HepG2 (cell line): ENCODE data around the gene ZIC2. TPM values are rescaled to one million over a fixed set of nuclear protein-coding genes. Genes with fewer than 3 reads are reported as not detected.

Source experiments
- CEBPB ChIP-seq: IDR thresholded peaks from 2 replicates; pipeline ENCODE4 v1.6.1; 2011; ENCODE audit warnings: low read depth, low read length, improper control_type of control experiment, borderline replicate concordance
- FOXA1 ChIP-seq, 2 experiments: fragments of 450-650 bp in 1 of 2; sonication (generic) in 1 of 2; formaldehyde crosslinking in 1 of 2; IDR thresholded peaks; 2 replicates each; pipeline versions ENCODE4 v1.4.0 to v1.6.1; 2016 to 2020; ENCODE audit warnings: missing genetic modification reagents in 1 of 2
- FOXK1 ChIP-seq: sonication (generic); formaldehyde crosslinking; IDR thresholded peaks from 2 replicates; pipeline ENCODE4 v1.4.0; 2020; ENCODE audit warnings: low read depth, missing genetic modification reagents, borderline replicate concordance
- HNF4G ChIP-seq, 2 experiments: sonication (generic) in 1 of 2; formaldehyde crosslinking in 1 of 2; IDR thresholded peaks; 2 replicates each; pipeline versions ENCODE4 v1.4.0 to v1.6.1; 2011 to 2020; ENCODE audit warnings: borderline replicate concordance in 2 of 2, low read depth in 2 of 2, mild to moderate bottlenecking in 2 of 2, low read length in 1 of 2, missing genetic modification reagents in 1 of 2, moderate library complexity in 1 of 2
- NFIC ChIP-seq: IDR thresholded peaks from 2 replicates; pipeline ENCODE4 v1.6.1; 2012; ENCODE audit warnings: mild to moderate bottlenecking, low read length, inconsistent platforms
- PPARG ChIP-seq: conservative IDR thresholded peaks from 2 replicates; pipeline ENCODE4 v1.6.1; 2016; ENCODE audit warnings: missing biosample characterization, missing genetic modification reagents
- THAP11 ChIP-seq: IDR thresholded peaks from 2 replicates; pipeline ENCODE4 v1.6.1; 2016; ENCODE audit warnings: missing biosample characterization, missing genetic modification reagents
- UBTF ChIP-seq: sonication (generic); formaldehyde crosslinking; IDR thresholded peaks from 2 replicates; pipeline ENCODE4 v1.4.0; 2020; ENCODE audit warnings: mild to moderate bottlenecking, missing genetic modification reagents
- ZNF503 ChIP-seq: sonication (generic); formaldehyde crosslinking; IDR thresholded peaks from 2 replicates; pipeline ENCODE4 v1.4.0; 2020; ENCODE audit warnings: missing genetic modification reagents
- ZNF609 ChIP-seq: sonication (generic); formaldehyde crosslinking; IDR thresholded peaks from 2 replicates; pipeline ENCODE4 v1.4.0; 2020; ENCODE audit warnings: mild to moderate bottlenecking, missing genetic modification reagents, borderline replicate concordance
- ZSCAN25 ChIP-seq: sonication (generic); formaldehyde crosslinking; IDR thresholded peaks from 2 replicates; pipeline ENCODE4 v1.8.0; 2022; ENCODE audit warnings: mild to moderate bottlenecking, missing genetic modification reagents
- polyA plus RNA-seq, 8 experiments: library from polyadenylated mRNA; depleted of rRNA in 3 of 8; stranded (reverse) in 7 of 8; unstranded in 1 of 8; fragments of >200 nt; fragmentation: Illumina TruSeq in 4 of 8; extraction: Trizol in 4 of 8; gene quantifications; 2 replicates each; pipeline versions ENCODE4 v1.2.1 to v1.2.3, GENCODE V29; 2011 to 2016; ENCODE audit warnings: low read depth in 4 of 8, missing spikeins in 1 of 8, mixed read lengths in 1 of 8; ENCODE audit not compliant: insufficient read depth in 1 of 8
- total RNA-seq, 5 experiments: library from RNA; depleted of rRNA; stranded (reverse); fragments of >200 nt; fragmentation: Illumina TruSeq; extraction: Trizol; gene quantifications; 2 replicates each; pipeline ENCODE4 v1.2.3, GENCODE V29; 2016; ENCODE audit warnings: low read depth in 1 of 5
- TF ChIP-seq, protein P1 (sequence below): IDR thresholded peaks from 2 replicates; pipeline ENCODE4 v1.6.1; 2016; ENCODE audit warnings: mild to moderate bottlenecking, missing biosample characterization, missing genetic modification reagents
- TF ChIP-seq, protein P2 (sequence below): sonication (generic); formaldehyde crosslinking; IDR thresholded peaks from 2 replicates; pipeline ENCODE4 v1.4.0; 2020; ENCODE audit warnings: missing genetic modification reagents

ZIC2 gene
- total and polyA plus RNA-seq, 2 of the 13 experiments (the other 11 are each of a cell fraction or from before 2014, with no cell fraction given), result 0.13 TPM; not detected in 1

DNA sequence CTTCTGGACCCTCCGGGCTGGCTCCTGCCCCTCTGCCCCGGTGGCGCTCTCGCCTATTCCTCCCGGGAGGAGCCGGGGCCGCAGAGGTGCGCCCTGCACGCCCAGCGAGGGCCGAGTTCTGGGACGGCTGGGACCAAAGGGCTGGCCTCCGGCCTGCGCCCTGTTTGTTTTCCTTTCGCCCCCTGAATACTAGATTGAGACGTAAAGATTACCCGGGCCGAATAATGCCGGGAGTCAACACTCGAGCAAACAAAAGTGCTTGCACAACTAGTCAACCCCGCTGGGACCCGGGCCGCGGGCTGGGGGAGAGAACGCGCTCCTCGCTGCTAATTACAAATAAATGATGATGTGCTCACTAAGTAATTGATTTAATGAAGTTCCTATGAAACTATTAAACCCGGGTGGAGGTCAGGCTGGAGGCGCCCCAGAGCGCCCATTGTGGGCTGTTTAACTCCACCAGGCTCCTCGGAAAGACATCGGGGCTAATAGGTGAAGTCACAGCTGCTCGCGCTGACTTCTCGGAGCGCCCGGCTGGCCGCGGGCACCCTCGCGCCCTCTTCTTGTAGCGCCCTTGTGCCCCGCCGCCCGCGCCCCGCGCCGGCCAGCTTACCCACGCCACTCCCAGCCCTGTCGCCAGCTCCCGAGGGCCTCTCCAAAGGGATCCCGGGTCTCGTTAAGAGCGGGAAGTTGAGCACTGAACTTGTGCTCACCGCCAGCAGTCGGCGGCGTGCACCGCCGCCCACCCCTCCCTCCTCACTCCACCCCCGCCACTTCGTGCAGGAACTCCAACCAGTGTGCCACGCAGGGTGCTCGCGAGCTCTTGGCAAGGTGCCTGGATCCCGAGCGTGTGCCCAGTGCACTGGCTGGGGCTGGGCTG lies 24.9 kb upstream of the ZIC2 start (continued):
- TF ChIP-seq HNF4G (IDR thresholded peaks at IDR 0.05; ENCODE audit: borderline replicate concordance, low read depth, low read length) (peak; percentile 39; the same call in 1 of the 2 replicates), HNF4G (CRISPR knock-in tag; IDR thresholded peaks at IDR 0.05; ENCODE audit: borderline replicate concordance, low read depth) (no peak), THAP11 (CRISPR knock-in tag) (peak; percentile 39; the same call in 1 of the 2 replicates), ZNF609 (peak; percentile 96), ZSCAN25 (CRISPR knock-in tag) (0 out of 2 replicates have a peak, but pooled peaks have one; percentile 35), FOXA1 (IDR thresholded peaks at IDR 0.05) (no peak), FOXA1 (CRISPR knock-in tag; IDR thresholded peaks at IDR 0.05) (peak; percentile 83), FOXK1 (CRISPR knock-in tag) (no peak), PPARG (CRISPR knock-in tag) (0 out of 2 replicates have a peak, but pooled peaks have one; percentile 39), ZNF503 (CRISPR knock-in tag) (peak; percentile 86), UBTF (peak; percentile 52), NFIC (peak; percentile 76; the same call in 1 of the 2 replicates), CEBPB (peak; percentile 78; the same call in 1 of the 2 replicates)
- TF ChIP-seq, protein P1, sequence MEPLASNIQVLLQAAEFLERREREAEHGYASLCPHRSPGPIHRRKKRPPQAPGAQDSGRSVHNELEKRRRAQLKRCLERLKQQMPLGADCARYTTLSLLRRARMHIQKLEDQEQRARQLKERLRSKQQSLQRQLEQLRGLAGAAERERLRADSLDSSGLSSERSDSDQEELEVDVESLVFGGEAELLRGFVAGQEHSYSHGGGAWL (CRISPR knock-in tag), result no peak
- TF ChIP-seq, protein P2, sequence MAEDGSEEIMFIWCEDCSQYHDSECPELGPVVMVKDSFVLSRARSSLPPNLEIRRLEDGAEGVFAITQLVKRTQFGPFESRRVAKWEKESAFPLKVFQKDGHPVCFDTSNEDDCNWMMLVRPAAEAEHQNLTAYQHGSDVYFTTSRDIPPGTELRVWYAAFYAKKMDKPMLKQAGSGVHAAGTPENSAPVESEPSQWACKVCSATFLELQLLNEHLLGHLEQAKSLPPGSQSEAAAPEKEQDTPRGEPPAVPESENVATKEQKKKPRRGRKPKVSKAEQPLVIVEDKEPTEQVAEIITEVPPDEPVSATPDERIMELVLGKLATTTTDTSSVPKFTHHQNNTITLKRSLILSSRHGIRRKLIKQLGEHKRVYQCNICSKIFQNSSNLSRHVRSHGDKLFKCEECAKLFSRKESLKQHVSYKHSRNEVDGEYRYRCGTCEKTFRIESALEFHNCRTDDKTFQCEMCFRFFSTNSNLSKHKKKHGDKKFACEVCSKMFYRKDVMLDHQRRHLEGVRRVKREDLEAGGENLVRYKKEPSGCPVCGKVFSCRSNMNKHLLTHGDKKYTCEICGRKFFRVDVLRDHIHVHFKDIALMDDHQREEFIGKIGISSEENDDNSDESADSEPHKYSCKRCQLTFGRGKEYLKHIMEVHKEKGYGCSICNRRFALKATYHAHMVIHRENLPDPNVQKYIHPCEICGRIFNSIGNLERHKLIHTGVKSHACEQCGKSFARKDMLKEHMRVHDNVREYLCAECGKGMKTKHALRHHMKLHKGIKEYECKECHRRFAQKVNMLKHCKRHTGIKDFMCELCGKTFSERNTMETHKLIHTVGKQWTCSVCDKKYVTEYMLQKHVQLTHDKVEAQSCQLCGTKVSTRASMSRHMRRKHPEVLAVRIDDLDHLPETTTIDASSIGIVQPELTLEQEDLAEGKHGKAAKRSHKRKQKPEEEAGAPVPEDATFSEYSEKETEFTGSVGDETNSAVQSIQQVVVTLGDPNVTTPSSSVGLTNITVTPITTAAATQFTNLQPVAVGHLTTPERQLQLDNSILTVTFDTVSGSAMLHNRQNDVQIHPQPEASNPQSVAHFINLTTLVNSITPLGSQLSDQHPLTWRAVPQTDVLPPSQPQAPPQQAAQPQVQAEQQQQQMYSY (CRISPR knock-in tag), result no peak
